HCT116 (cell line): ENCODE data around the gene RBM42. TPM values are rescaled to one million over a fixed set of nuclear protein-coding genes. Genes with fewer than 3 reads are reported as not detected.

ENCODE experiments used
- ATAC-seq: fragments of 200-7000 bp; cut with Tn5 transposase; 2 replicates; pipeline ENCODE4 v1.9.1; 2020; ENCODE audit warnings: mild to moderate bottlenecking, moderate library complexity
- BruUV-seq: library from RNA; stranded (reverse); fragments of 400-500 nt; replicated peaks from 2 replicates; lab custom pipeline; 2021; lab: Mats Ljungman, UMichigan
- CTCF ChIA-PET: fragments of 300-600 bp; sonication (Branson Sonifier 250); formaldehyde crosslinking; loops from one replicate; lab custom pipeline; 2021; ENCODE audit warnings: antibody characterized with exemption; lab: Charles Lee
- POLR2A ChIA-PET: fragments of 300-600, 350-600 bp; sonication (Branson Sonifier 250); formaldehyde crosslinking; loops from one replicate; lab custom pipeline; 2021; ENCODE audit warnings: antibody characterized with exemption; lab: Charles Lee
- RAD21 ChIA-PET, 2 experiments: fragments of 300-600 bp; sonication (Branson Sonifier 250); formaldehyde crosslinking; loops; one replicate each; lab custom pipeline; 2023; ENCODE audit warnings: low total read pairs in 2 of 2; ENCODE audit not compliant: uncharacterized antibody in 2 of 2, unreplicated experiment in 2 of 2, low non-redundant PET in 1 of 2; lab: Charles Lee
- DNase-seq: peaks from one replicate; pipeline ENCODE4 v3.0.0-alpha.2; 2010; ENCODE audit warnings: low read depth, low spot score
- H2AFZ ChIP-seq: fragments of 200-600 bp; shearing (Covaris generic), sonication (generic); 2 replicates; pipeline ENCODE4 v1.6.1; 2017; ENCODE audit warnings: low read depth, mixed run types, mixed read lengths, antibody characterized with exemption, low read length; ENCODE audit not compliant: poor library complexity, severe bottlenecking
- H3K27ac ChIP-seq: 2 replicates; pipeline ENCODE4 v1.5.1; 2012; ENCODE audit warnings: low read depth, low read length
- H3K27me3 ChIP-seq: fragments of 200-600 bp; sonication (generic); 2 replicates; pipeline ENCODE4 v1.6.1; 2016; ENCODE audit warnings: mixed run types, low read length, mixed read lengths; ENCODE audit not compliant: insufficient read depth
- H3K36me3 ChIP-seq, 2 experiments: fragments of 200-500 bp in 1 of 2; fragments of 200-600 bp in 1 of 2; sonication (Bioruptor generic) in 1 of 2; sonication (generic) in 1 of 2; 2 replicates each; pipeline versions ENCODE4 v1.5.1 to v1.6.1; 2014 to 2016; ENCODE audit warnings: low read length in 2 of 2, inconsistent platforms in 1 of 2, mixed read lengths in 1 of 2, mixed run types in 1 of 2; ENCODE audit not compliant: insufficient read depth in 2 of 2, control insufficient read depth in 1 of 2
- H3K4me1 ChIP-seq, 2 experiments: fragments of 200-600 bp in 1 of 2; sonication (generic) in 1 of 2; 2 replicates each; pipeline versions ENCODE4 v1.5.1 to v1.6.1; 2012 to 2017; ENCODE audit warnings: low read length in 2 of 2, inconsistent platforms in 1 of 2, mild to moderate bottlenecking in 1 of 2, mixed read lengths in 1 of 2, mixed run types in 1 of 2, moderate library complexity in 1 of 2; ENCODE audit not compliant: insufficient read depth in 2 of 2, control insufficient read depth in 1 of 2
- H3K4me2 ChIP-seq: fragments of 200-600 bp; sonication (generic); 2 replicates; pipeline ENCODE4 v1.6.1; 2017; ENCODE audit warnings: mixed run types, low read length, mixed read lengths
- H3K4me3 ChIP-seq, 2 experiments: fragments of 200-600 bp in 1 of 2; sonication (generic) in 1 of 2; replicated peaks in 1 of 2; 2 replicates each; pipeline ENCODE4 v1.5.1; 2011 to 2016; ENCODE audit warnings: low read length in 2 of 2, control low read depth in 1 of 2, low read depth in 1 of 2, mild to moderate bottlenecking in 1 of 2, mixed read lengths in 1 of 2, mixed run types in 1 of 2
- H3K79me2 ChIP-seq: fragments of 200-600 bp; sonication (generic); 2 replicates; pipeline ENCODE4 v1.6.1; 2017; ENCODE audit warnings: mild to moderate bottlenecking, mixed run types, low read length, moderate library complexity, mixed read lengths; ENCODE audit not compliant: insufficient read depth
- H3K9ac ChIP-seq: fragments of 200-600 bp; sonication (generic); 2 replicates; pipeline ENCODE4 v1.6.1; 2016; ENCODE audit warnings: low read length, mixed read lengths
- H3K9me2 ChIP-seq: fragments of 200-600 bp; sonication (generic), shearing (Covaris generic); 2 replicates; pipeline ENCODE4 v1.6.1; 2017; ENCODE audit warnings: mixed run types, mild to moderate bottlenecking, moderate library complexity; ENCODE audit not compliant: insufficient read depth
- H3K9me3 ChIP-seq, 2 experiments: fragments of 200-500 bp in 1 of 2; fragments of 200-600 bp in 1 of 2; sonication (Bioruptor generic) in 1 of 2; sonication (generic) in 1 of 2; 2 replicates each; pipeline ENCODE4 v1.6.1; 2014 to 2017; ENCODE audit warnings: low read length in 2 of 2, mixed read lengths in 2 of 2, inconsistent platforms in 1 of 2, low read depth in 1 of 2, mild to moderate bottlenecking in 1 of 2, mixed run types in 1 of 2, moderate library complexity in 1 of 2; ENCODE audit not compliant: control insufficient read depth in 1 of 2, insufficient read depth in 1 of 2
- H4K20me1 ChIP-seq: fragments of 200-600 bp; sonication (generic), shearing (Covaris generic); 2 replicates; pipeline ENCODE4 v1.6.1; 2017; ENCODE audit warnings: mixed run types, mild to moderate bottlenecking, moderate library complexity; ENCODE audit not compliant: insufficient read depth
- CEBPB ChIP-seq: IDR thresholded peaks from 2 replicates; pipeline ENCODE4 v1.6.1; 2012; ENCODE audit warnings: low read depth
- EGR1 ChIP-seq: IDR thresholded peaks from 2 replicates; pipeline ENCODE4 v1.6.1; 2012; ENCODE audit warnings: low read depth
- EZH2 ChIP-seq: fragments of 200-600 bp; sonication (generic); IDR thresholded peaks from 2 replicates; pipeline ENCODE4 v1.6.1; 2017; ENCODE audit warnings: antibody characterized with exemption, mixed run types
- POLR2A ChIP-seq: IDR thresholded peaks from 2 replicates; pipeline ENCODE4 v1.7.0; 2011; ENCODE audit warnings: borderline replicate concordance; ENCODE audit not compliant: insufficient read depth, insufficient read length; ENCODE audit errors: extremely low read depth
- TCF7L2 ChIP-seq: IDR thresholded peaks from 2 replicates; pipeline ENCODE4 v1.7.0; 2011; ENCODE audit warnings: borderline replicate concordance, inconsistent platforms; ENCODE audit not compliant: insufficient read depth, insufficient read length; ENCODE audit errors: extremely low read depth
- YY1 ChIP-seq: IDR thresholded peaks from 2 replicates; pipeline ENCODE4 v1.6.1; 2011; ENCODE audit warnings: low read length, low read depth, moderate library complexity, mild to moderate bottlenecking; ENCODE audit not compliant: insufficient replicate concordance; ENCODE audit errors: extremely low read depth
- intact Hi-C: fragments of 100-400 bp; cut with micrococcal nuclease; formaldehyde crosslinking; loops from 2 replicates; pipeline ENCODE4 v1.10.0; 2022
- total RNA-seq: library from RNA; stranded (reverse); gene quantifications from one replicate; pipeline ENCODE4 v1.2.1, GENCODE V29; 2021; ENCODE audit not compliant: unreplicated experiment
- TF ChIP-seq, protein P1 (sequence below), 3 experiments: fragments of 200-600 bp in 1 of 3; sonication (generic) in 1 of 3; IDR thresholded peaks in 2 of 3; conservative IDR thresholded peaks in 1 of 3; 2 replicates each; pipeline ENCODE4 v1.5.1; 2012 to 2017; ENCODE audit warnings: low read depth in 2 of 3, low read length in 2 of 3, antibody characterized with exemption in 1 of 3, borderline replicate concordance in 1 of 3, control low read depth in 1 of 3, mild to moderate bottlenecking in 1 of 3, mixed read lengths in 1 of 3, mixed run types in 1 of 3, moderate library complexity in 1 of 3; ENCODE audit not compliant: insufficient read depth in 1 of 3
- TF ChIP-seq, protein P2 (sequence below): IDR thresholded peaks from 2 replicates; pipeline ENCODE4 v1.6.1; 2012

RBM42 gene
- total RNA-seq, 1 experiment from 2014 or later = 87.2 TPM

DNA sequence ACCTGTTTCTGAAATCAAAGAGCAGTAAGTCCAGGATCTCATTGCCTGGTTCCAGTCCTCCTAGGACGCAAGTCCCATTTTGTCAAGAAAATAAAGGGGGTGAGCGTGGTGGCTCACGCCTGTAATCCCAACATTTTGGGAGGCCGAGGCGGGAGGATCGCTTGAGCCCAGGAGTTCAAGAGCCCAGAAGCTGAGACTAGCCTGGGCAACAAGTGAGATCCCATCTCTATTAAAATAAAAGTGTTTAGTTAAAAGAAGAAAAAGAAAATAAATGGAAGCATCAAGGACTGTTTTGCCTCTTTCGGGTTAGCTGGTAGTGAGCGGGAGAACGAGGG, 16.6 kb upstream of the RBM42 start:
- ATAC-seq (no peak), DNase-seq (no peak)
- Histone ChIP-seq H4K20me1 (no peaks in the 10 kb centered on the region), H3K9ac (peak overlapping the region; percentile 98), H2AFZ (no peak overlapping the region), H3K4me3 (peak overlapping the region; percentile 31 to 93), H3K4me2 (peak overlapping the region; percentile 99), H3K36me3 (no peaks in the 10 kb centered on the region; a peak in 2 of 4 replicates), H3K27me3 (no peaks in the 10 kb centered on the region), H3K4me1 (peaks cover 10 to 18% of the 10 kb centered on the region in 2 experiments), H3K27ac (peak overlapping the region; percentile 13; the same call in 1 of the 2 replicates), H3K79me2 (peaks cover 5% of the 10 kb centered on the region; the same call in 1 of the 2 replicates), H3K9me2 (no peaks in the 10 kb centered on the region), H3K9me3 (peaks cover 0 to 3% of the 10 kb centered on the region in 2 experiments; a peak in 1 of 4 replicates)
- TF ChIP-seq TCF7L2 (no peak), EGR1 (no peak), EZH2 (no peak), CEBPB (no peak), POLR2A (no peak), YY1 (no peak)
- TF ChIP-seq, protein P1, sequence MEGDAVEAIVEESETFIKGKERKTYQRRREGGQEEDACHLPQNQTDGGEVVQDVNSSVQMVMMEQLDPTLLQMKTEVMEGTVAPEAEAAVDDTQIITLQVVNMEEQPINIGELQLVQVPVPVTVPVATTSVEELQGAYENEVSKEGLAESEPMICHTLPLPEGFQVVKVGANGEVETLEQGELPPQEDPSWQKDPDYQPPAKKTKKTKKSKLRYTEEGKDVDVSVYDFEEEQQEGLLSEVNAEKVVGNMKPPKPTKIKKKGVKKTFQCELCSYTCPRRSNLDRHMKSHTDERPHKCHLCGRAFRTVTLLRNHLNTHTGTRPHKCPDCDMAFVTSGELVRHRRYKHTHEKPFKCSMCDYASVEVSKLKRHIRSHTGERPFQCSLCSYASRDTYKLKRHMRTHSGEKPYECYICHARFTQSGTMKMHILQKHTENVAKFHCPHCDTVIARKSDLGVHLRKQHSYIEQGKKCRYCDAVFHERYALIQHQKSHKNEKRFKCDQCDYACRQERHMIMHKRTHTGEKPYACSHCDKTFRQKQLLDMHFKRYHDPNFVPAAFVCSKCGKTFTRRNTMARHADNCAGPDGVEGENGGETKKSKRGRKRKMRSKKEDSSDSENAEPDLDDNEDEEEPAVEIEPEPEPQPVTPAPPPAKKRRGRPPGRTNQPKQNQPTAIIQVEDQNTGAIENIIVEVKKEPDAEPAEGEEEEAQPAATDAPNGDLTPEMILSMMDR (IDR thresholded peaks at IDR 0.05 in 2 of 3, conservative IDR thresholded peaks at IDR 0.05 in 1 of 3; ENCODE audit: borderline replicate concordance in 1 of 3, insufficient read depth in 1 of 3, low read depth in 2 of 3, low read length in 2 of 3) = no peak
- TF ChIP-seq, protein P2, sequence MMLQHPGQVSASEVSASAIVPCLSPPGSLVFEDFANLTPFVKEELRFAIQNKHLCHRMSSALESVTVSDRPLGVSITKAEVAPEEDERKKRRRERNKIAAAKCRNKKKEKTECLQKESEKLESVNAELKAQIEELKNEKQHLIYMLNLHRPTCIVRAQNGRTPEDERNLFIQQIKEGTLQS = no peak
- ChIA-PET CTCF (interaction anchor here (1.4 kb wide), 1 partner anchor 10 kb away, joined by 3 read pairs; no protein-coding TSS in a partner anchor), RAD21 (interaction anchor here in 1 of 2 experiments (0.6 kb wide), 1 partner anchor 9 kb away, joined by 3 read pairs; no protein-coding TSS in a partner anchor), POLR2A (interaction anchor here (0.9 kb wide), 1 partner anchor 14 kb away, joined by 3 read pairs; no protein-coding TSS in a partner anchor)
- intact Hi-C loops = no loop called here
- BruUV-seq = TSS peak; percentile 95
